ENCODE data around the gene B4GALNT4.

- no peak for TF ChIP-seq EZH2 (IDR thresholded peaks at IDR 0.05; ENCODE audit: insufficient read depth, poor library complexity, severe bottlenecking)
- TF ChIP-seq EZH2phosphoT487 (IDR thresholded peaks at IDR 0.05; ENCODE audit: insufficient read depth, low read depth): no peak
Observed at GRCh38 chr11:332651-333480, 36.4 kb upstream of the B4GALNT4 start.
